Thyroid gland (tissue), 4 donors: Measurements from ENCODE around the gene TGFA.

Experiments
- CTCF ChIP-seq, 6 experiments: fragments of 200-600 bp in 3 of 6; fragments of 450-650 bp in 3 of 6; sonication (generic) in 3 of 6; IDR thresholded peaks; one replicate each; pipeline ENCODE4 v1.5.1; 2016 to 2019; ENCODE audit warnings: antibody characterized with exemption in 6 of 6, mild to moderate bottlenecking in 2 of 6, inconsistent platforms in 1 of 6, moderate library complexity in 1 of 6
- POLR2A ChIP-seq, 2 donors: fragments of 450-650 bp; IDR thresholded peaks; one replicate each; pipeline ENCODE4 v1.6.1; 2017; ENCODE audit warnings: antibody characterized with exemption in 2 of 2, mild to moderate bottlenecking in 2 of 2, moderate library complexity in 1 of 2

DNA sequence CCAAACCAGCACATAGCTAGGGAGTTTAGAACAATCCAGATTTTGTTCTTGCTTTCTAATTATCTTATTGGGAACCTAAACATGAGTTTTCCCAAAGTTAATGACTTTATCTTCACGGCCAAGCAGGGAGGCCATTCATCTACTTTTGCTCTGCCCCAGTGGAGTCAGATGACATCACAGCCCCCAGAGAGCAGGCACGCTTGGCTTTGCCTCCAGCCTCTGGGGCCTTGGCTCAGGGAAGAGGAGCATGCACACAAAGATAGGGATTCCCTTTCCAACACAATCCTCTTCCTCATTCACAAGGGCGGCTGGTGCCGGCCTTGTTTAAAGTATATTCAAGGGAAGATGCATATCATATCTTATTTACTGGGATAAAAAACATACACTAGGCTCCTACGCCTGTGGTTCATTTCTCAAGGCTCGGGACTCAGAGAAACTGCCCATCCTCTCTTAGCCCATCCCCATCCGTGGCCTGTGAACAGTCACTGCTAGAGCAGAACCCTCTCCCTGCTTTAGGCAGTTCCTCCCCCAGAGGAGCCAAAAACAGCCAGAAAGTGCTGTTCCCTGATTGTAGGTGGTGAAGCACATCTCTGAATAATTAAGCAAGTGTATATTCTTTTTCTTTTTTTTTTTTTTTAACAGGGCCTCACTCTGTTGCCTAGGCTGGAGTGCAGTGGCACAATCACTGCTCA is 21.2 kb downstream of the TGFA start:
- TF ChIP-seq CTCF (IDR thresholded peaks at IDR 0.05): no peak
- no peak for TF ChIP-seq POLR2A (IDR thresholded peaks at IDR 0.05)
